ENCODE data around the gene LUC7L3. TPM values are rescaled to one million over a fixed set of nuclear protein-coding genes. Genes with fewer than 3 reads are reported as not detected.
A peak's percentile ranks its signal among the peaks of the same experiment; 100 is the strongest.

Gene LUC7L3
- total and polyA plus RNA-seq, 2 of the 13 experiments (the other 11 are each of a cell fraction or from before 2014, with no cell fraction given) = 108 to 120 TPM

- TF ChIP-seq FOXP4 (CRISPR knock-in tag; IDR thresholded peaks at IDR 0.05) (peak; percentile 87), AHDC1 (CRISPR knock-in tag; IDR thresholded peaks at IDR 0.05; ENCODE audit: borderline replicate concordance) (peak; percentile 85; the same call in 1 of the 2 replicates), SRSF4 (IDR thresholded peaks at IDR 0.05; ENCODE audit: low read depth, low read length, poor library complexity, severe bottlenecking) (no peak), ZNF703 (CRISPR knock-in tag; IDR thresholded peaks at IDR 0.05; ENCODE audit: borderline replicate concordance) (no peak), ZNF878 (CRISPR knock-in tag; IDR thresholded peaks at IDR 0.05) (peak; percentile 75; the same call in 1 of the 2 replicates), SIN3B (IDR thresholded peaks at IDR 0.05; ENCODE audit: low read length) (peak; percentile 63; the same call in 1 of the 2 replicates), NR0B2 (CRISPR knock-in tag; IDR thresholded peaks at IDR 0.05) (0 out of 2 replicates have a peak, but pooled peaks have one; percentile 17), ZFP37 (CRISPR knock-in tag; IDR thresholded peaks at IDR 0.05; ENCODE audit: borderline replicate concordance) (peak; percentile 84; the same call in 1 of the 2 replicates), RORA (CRISPR knock-in tag; IDR thresholded peaks at IDR 0.05) (no peak), ZNF414 (CRISPR knock-in tag; IDR thresholded peaks at IDR 0.05) (peak; percentile 84; the same call in 1 of the 2 replicates), ZNF780A (CRISPR knock-in tag; IDR thresholded peaks at IDR 0.05) (peak; percentile 68; the same call in 1 of the 2 replicates), NAIF1 (CRISPR knock-in tag; IDR thresholded peaks at IDR 0.05; ENCODE audit: borderline replicate concordance) (no peak; the same call in 1 of the 2 replicates), ZFP36 (IDR thresholded peaks at IDR 0.05; ENCODE audit: borderline replicate concordance, low read depth, low read length, partially characterized antibody) (no peak), PHB2 (IDR thresholded peaks at IDR 0.05; ENCODE audit: partially characterized antibody) (no peak), U2AF1 (optimal IDR thresholded peaks at IDR 0.05; ENCODE audit: low read depth, low read length) (peak; percentile 81), ZNF556 (CRISPR knock-in tag; IDR thresholded peaks at IDR 0.05; ENCODE audit: borderline replicate concordance) (peak; percentile 65; the same call in 1 of the 2 replicates), NBN (conservative IDR thresholded peaks at IDR 0.05) (no peak), TAF15 (IDR thresholded peaks at IDR 0.05; ENCODE audit: low read depth, low read length, poor library complexity, severe bottlenecking) (no peak), HES4 (CRISPR knock-in tag; IDR thresholded peaks at IDR 0.05; ENCODE audit: borderline replicate concordance) (no peak), ZNF776 (CRISPR knock-in tag; IDR thresholded peaks at IDR 0.05) (peak; percentile 58; the same call in 1 of the 2 replicates)
Measured at GRCh38 chr17:50686494-50687199, 32.8 kb upstream of the LUC7L3 start (continued).
